ENCODE data around the gene MEIS3. TPM values are rescaled to one million over a fixed set of nuclear protein-coding genes. Genes with fewer than 3 reads are reported as not detected.

MEIS3 gene
- total RNA-seq, 2 experiments from 2014 or later = 1.3 TPM; not detected in 1

DNA sequence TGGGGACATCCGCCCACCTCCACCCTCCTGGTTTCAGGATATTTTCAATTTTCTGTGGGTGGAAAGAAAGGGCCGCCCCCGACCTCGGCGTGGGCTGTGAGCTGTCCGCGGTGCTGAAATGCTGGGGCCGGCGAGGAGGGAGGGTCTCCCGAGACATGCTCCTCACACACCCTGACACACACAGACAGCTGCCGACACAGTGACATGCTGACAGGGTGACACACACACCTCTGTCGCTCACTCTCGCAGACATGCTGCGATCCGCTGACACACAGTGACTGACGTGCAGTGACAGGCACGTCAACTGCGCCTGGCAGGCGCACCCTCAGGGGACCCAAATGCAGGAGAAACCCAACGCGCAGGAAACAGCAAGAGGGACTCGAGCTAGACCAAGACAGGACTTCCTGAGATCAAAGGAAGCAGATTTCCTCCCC, 25.1 kb upstream of the MEIS3 start:
- Histone ChIP-seq H3K4me3 (ENCODE audit: low read depth, low read length, poor library complexity, severe bottlenecking) (no peak overlapping the region), H3K79me2 (ENCODE audit: insufficient read depth, low read depth, low read length) (no peaks in the 10 kb centered on the region), H3K9me3 (ENCODE audit: low read length) (no peaks in the 10 kb centered on the region), H2AFZ (ENCODE audit: low read length) (no peak overlapping the region), H3K4me2 (ENCODE audit: low read length) (no peak overlapping the region), H3K4me1 (ENCODE audit: insufficient read depth, low read length, poor library complexity, severe bottlenecking) (peaks cover 8% of the 10 kb centered on the region), H3K36me3 (ENCODE audit: insufficient read depth, low read length) (no peaks in the 10 kb centered on the region), H4K20me1 (ENCODE audit: insufficient read depth, low read length) (no peaks in the 10 kb centered on the region), H3K9me2 (ENCODE audit: insufficient read depth, low read length) (no peaks in the 10 kb centered on the region), H3K27ac (ENCODE audit: low read depth, low read length, poor library complexity, severe bottlenecking) (no peak overlapping the region)
- TF ChIP-seq, protein P1, sequence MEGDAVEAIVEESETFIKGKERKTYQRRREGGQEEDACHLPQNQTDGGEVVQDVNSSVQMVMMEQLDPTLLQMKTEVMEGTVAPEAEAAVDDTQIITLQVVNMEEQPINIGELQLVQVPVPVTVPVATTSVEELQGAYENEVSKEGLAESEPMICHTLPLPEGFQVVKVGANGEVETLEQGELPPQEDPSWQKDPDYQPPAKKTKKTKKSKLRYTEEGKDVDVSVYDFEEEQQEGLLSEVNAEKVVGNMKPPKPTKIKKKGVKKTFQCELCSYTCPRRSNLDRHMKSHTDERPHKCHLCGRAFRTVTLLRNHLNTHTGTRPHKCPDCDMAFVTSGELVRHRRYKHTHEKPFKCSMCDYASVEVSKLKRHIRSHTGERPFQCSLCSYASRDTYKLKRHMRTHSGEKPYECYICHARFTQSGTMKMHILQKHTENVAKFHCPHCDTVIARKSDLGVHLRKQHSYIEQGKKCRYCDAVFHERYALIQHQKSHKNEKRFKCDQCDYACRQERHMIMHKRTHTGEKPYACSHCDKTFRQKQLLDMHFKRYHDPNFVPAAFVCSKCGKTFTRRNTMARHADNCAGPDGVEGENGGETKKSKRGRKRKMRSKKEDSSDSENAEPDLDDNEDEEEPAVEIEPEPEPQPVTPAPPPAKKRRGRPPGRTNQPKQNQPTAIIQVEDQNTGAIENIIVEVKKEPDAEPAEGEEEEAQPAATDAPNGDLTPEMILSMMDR (conservative IDR thresholded peaks at IDR 0.05; ENCODE audit: low read length) = no peak
- no peak for TF ChIP-seq EZH2phosphoT487 (IDR thresholded peaks at IDR 0.05; ENCODE audit: borderline replicate concordance, low read depth, low read length)
- CTCF ChIA-PET (ENCODE audit: unreplicated experiment) = no interaction called here
- intact Hi-C loops (cut with micrococcal nuclease; ENCODE audit: unreplicated experiment) = no loop called here
- POLR2A ChIA-PET = no interaction called here
- no TSS peak for BruUV-seq (replicated peaks)
- DNase-seq (ENCODE audit: low spot score) = no peak

DNA sequence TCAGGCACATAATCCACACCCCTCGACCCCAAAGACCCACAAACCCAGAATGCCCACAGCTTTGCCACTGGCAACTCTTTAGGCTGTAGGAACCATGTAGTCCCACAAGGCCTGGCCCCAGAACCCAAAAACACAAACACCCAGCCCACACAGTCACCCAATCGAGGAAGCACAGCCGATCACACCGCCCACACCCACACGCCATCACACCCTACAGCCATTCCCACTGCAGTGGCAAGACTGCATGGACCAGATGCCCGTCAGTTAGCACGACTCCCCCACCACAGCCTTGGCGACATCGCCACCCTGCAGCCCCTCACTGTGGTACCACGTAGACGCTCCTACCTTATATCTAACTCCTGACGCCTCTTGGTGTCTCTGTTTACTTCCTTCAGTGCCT, 24.0 kb upstream of the MEIS3 start:
- DNase-seq (ENCODE audit: low spot score) = no peak
- H3K4me2 ChIP-seq (ENCODE audit: low read length) = no peak overlapping the region
- no peak overlapping the region for H3K27ac ChIP-seq (ENCODE audit: low read depth, low read length, poor library complexity, severe bottlenecking)
- TF ChIP-seq, protein P1 (conservative IDR thresholded peaks at IDR 0.05; ENCODE audit: low read length) = no peak
- no peak for TF ChIP-seq EZH2phosphoT487 (IDR thresholded peaks at IDR 0.05; ENCODE audit: borderline replicate concordance, low read depth, low read length)
- no peaks in the 10 kb centered on the region for H4K20me1 ChIP-seq (ENCODE audit: insufficient read depth, low read length)
- ChIA-PET POLR2A (no interaction called here), CTCF (ENCODE audit: unreplicated experiment) (no interaction called here)
- intact Hi-C loops (cut with micrococcal nuclease; ENCODE audit: unreplicated experiment) = no loop called here
- no peaks in the 10 kb centered on the region for H3K9me2 ChIP-seq (ENCODE audit: insufficient read depth, low read length)
- no peak overlapping the region for H2AFZ ChIP-seq (ENCODE audit: low read length)
- H3K4me3 ChIP-seq (ENCODE audit: low read depth, low read length, poor library complexity, severe bottlenecking) = no peak overlapping the region
- H3K4me1 ChIP-seq (ENCODE audit: insufficient read depth, low read length, poor library complexity, severe bottlenecking) = peaks cover 8% of the 10 kb centered on the region
- no TSS peak for BruUV-seq (replicated peaks)
- no peaks in the 10 kb centered on the region for H3K9me3 ChIP-seq (ENCODE audit: low read length)
- no peaks in the 10 kb centered on the region for H3K36me3 ChIP-seq (ENCODE audit: insufficient read depth, low read length)
- H3K79me2 ChIP-seq (ENCODE audit: insufficient read depth, low read depth, low read length) = no peaks in the 10 kb centered on the region

DNA sequence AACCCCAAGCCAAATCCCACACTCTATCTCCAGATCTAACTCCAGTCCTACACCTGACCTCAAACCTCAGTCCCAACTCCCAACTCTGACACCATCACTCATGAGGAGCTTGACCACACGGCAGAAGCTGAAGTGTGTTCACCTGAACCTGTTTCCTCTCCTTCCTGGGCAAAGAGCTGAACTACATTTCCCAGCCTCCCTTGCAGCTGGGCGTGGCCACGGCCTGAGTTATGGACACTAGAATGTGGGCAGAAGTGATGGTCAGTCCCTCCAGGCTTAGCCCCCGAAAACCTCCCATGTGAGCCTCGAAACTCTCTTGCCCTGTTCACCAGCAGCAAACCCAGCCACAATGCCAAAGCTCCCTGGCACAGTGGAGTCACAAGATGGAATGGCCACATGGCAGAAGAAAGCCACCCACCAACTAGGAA, 19.5 kb upstream of the MEIS3 start:
- ChIA-PET POLR2A (interaction anchor here (0.7 kb wide), 1 partner anchor 115 kb away, joined by 3 read pairs; no protein-coding TSS in a partner anchor), CTCF (ENCODE audit: unreplicated experiment) (no interaction called here)
- Histone ChIP-seq H3K4me1 (ENCODE audit: insufficient read depth, low read length, poor library complexity, severe bottlenecking) (no peaks in the 10 kb centered on the region), H3K27ac (ENCODE audit: low read depth, low read length, poor library complexity, severe bottlenecking) (no peak overlapping the region), H3K36me3 (ENCODE audit: insufficient read depth, low read length) (no peaks in the 10 kb centered on the region), H3K4me3 (ENCODE audit: low read depth, low read length, poor library complexity, severe bottlenecking) (no peak overlapping the region), H2AFZ (ENCODE audit: low read length) (no peak overlapping the region), H3K4me2 (ENCODE audit: low read length) (peak overlapping the region; percentile 23; the same call in 1 of the 2 replicates), H3K79me2 (ENCODE audit: insufficient read depth, low read depth, low read length) (no peaks in the 10 kb centered on the region), H3K9me2 (ENCODE audit: insufficient read depth, low read length) (no peaks in the 10 kb centered on the region), H4K20me1 (ENCODE audit: insufficient read depth, low read length) (no peaks in the 10 kb centered on the region), H3K9me3 (ENCODE audit: low read length) (no peaks in the 10 kb centered on the region)
- peak; percentile 27 for DNase-seq (ENCODE audit: low spot score)
- intact Hi-C loops (cut with micrococcal nuclease; ENCODE audit: unreplicated experiment) = no loop called here
- TF ChIP-seq, protein P1 (conservative IDR thresholded peaks at IDR 0.05; ENCODE audit: low read length) = no peak
- TF ChIP-seq EZH2phosphoT487 (IDR thresholded peaks at IDR 0.05; ENCODE audit: borderline replicate concordance, low read depth, low read length) = no peak
- no TSS peak for BruUV-seq (replicated peaks)
